ENCODE data around the gene MBNL2. TPM values are rescaled to one million over a fixed set of nuclear protein-coding genes. Genes with fewer than 3 reads are reported as not detected.

Gene MBNL2
- total RNA-seq, 2 donors from 2014 or later: 47.5 to 50.8 TPM

- Histone ChIP-seq H3K4me1 (peaks cover 46% of the 10 kb centered on the region), H3K9me3 (no peaks in the 10 kb centered on the region), H3K27ac (no peak overlapping the region), H3K4me3 (no peak overlapping the region), H3K27me3 (no peaks in the 10 kb centered on the region), H3K36me3 (replicated peaks in 1 of 2; ENCODE audit: insufficient read depth in 1 of 2, low read depth in 2 of 2) (no peaks in the 10 kb centered on the region)
- 67 to 78% methylated on average over 8 of the region's 8 CpGs for WGBS, 2 donors
- ATAC-seq: no peak
- TF ChIP-seq POLR2A (IDR thresholded peaks at IDR 0.05) (no peak), CTCF (IDR thresholded peaks at IDR 0.05) (no peak)
- intact Hi-C loops (cut with DNase I): no loop called here
- DNase-seq: no peak
Observed at GRCh38 chr13:97266772-97267417, 44.8 kb downstream of the MBNL2 start.

GRCh38 chr13:97267418-97268059 is 45.4 kb downstream of the MBNL2 start:
- ATAC-seq (no peak), DNase-seq (no peak)
- Histone ChIP-seq H3K4me3 (no peak overlapping the region), H3K9me3 (no peaks in the 10 kb centered on the region), H3K27me3 (no peaks in the 10 kb centered on the region), H3K36me3 (replicated peaks in 1 of 2; ENCODE audit: insufficient read depth in 1 of 2, low read depth in 2 of 2) (no peaks in the 10 kb centered on the region), H3K4me1 (peaks cover 47% of the 10 kb centered on the region), H3K27ac (no peak overlapping the region)
- intact Hi-C loops (cut with DNase I): no loop called here
- no peak for TF ChIP-seq POLR2A (IDR thresholded peaks at IDR 0.05)
- no peak for TF ChIP-seq CTCF (IDR thresholded peaks at IDR 0.05)
- 83 to 87% methylated on average over 11 of the region's 11 CpGs for WGBS, 2 donors

- no peaks in the 10 kb centered on the region for H3K9me3 ChIP-seq
- no peak for ATAC-seq
- 87 to 89% methylated on average over 6 of the region's 6 CpGs for WGBS, 2 donors
- no peaks in the 10 kb centered on the region for H3K27me3 ChIP-seq
- no peak for DNase-seq
- intact Hi-C loops (cut with DNase I): no loop called here
- no peak overlapping the region for H3K27ac ChIP-seq
- no peak overlapping the region for H3K4me3 ChIP-seq
- peaks cover 59% of the 10 kb centered on the region for H3K4me1 ChIP-seq
- TF ChIP-seq CTCF (IDR thresholded peaks at IDR 0.05) (no peak), POLR2A (IDR thresholded peaks at IDR 0.05) (no peak)
- H3K36me3 ChIP-seq (replicated peaks in 1 of 2; ENCODE audit: insufficient read depth in 1 of 2, low read depth in 2 of 2): no peaks in the 10 kb centered on the region
Observed at GRCh38 chr13:97268772-97269171, 46.6 kb downstream of the MBNL2 start.

GRCh38 chr13:97269603-97270002 is 47.5 kb downstream of the MBNL2 start:
- Histone ChIP-seq H3K9me3 (no peaks in the 10 kb centered on the region), H3K36me3 (replicated peaks in 1 of 2; ENCODE audit: insufficient read depth in 1 of 2, low read depth in 2 of 2) (no peaks in the 10 kb centered on the region), H3K4me1 (peaks cover 63% of the 10 kb centered on the region), H3K27me3 (no peaks in the 10 kb centered on the region), H3K4me3 (no peak overlapping the region), H3K27ac (peak overlapping the region in 1 of 4 donors; percentile 19)
- ATAC-seq (no peak), DNase-seq (no peak)
- 83 to 89% methylated on average over 3 of the region's 3 CpGs for WGBS, 2 donors
- intact Hi-C loops (cut with DNase I): no loop called here
- TF ChIP-seq POLR2A (IDR thresholded peaks at IDR 0.05) (no peak), CTCF (IDR thresholded peaks at IDR 0.05) (no peak)

- Histone ChIP-seq H3K27ac (no peak overlapping the region), H3K4me1 (peaks cover 71% of the 10 kb centered on the region), H3K4me3 (no peak overlapping the region), H3K36me3 (replicated peaks in 1 of 2; ENCODE audit: insufficient read depth in 1 of 2, low read depth in 2 of 2) (no peaks in the 10 kb centered on the region), H3K27me3 (no peaks in the 10 kb centered on the region), H3K9me3 (no peaks in the 10 kb centered on the region)
- WGBS, 2 donors: 85 to 92% methylated on average over 1 of the region's 1 CpG
- TF ChIP-seq CTCF (IDR thresholded peaks at IDR 0.05) (no peak), POLR2A (IDR thresholded peaks at IDR 0.05) (no peak)
- DNase-seq (no peak), ATAC-seq (no peak)
- intact Hi-C loops (cut with DNase I): no loop called here
Observed at GRCh38 chr13:97272526-97272925, 50.4 kb downstream of the MBNL2 start.
